Kidney epithelial cell (primary cell): ENCODE data around the gene IL6R. TPM values are rescaled to one million over a fixed set of nuclear protein-coding genes. Genes with fewer than 3 reads are reported as not detected.
"Not testable (repeated sequence)": the region's sequence is repeated elsewhere in the genome, so short reads cannot be mapped to it uniquely, and the experiment has no call there.

Experiments used
- DNase-seq: peaks from one replicate; pipeline ENCODE4 v3.0.0-alpha.2; 2010; ENCODE audit warnings: low read depth
- H3K27me3 ChIP-seq: 2 replicates; pipeline ENCODE4 v1.6.0; 2011; ENCODE audit warnings: low read length; ENCODE audit not compliant: control insufficient read depth, insufficient read depth
- H3K36me3 ChIP-seq: 2 replicates; pipeline ENCODE4 v1.5.1; 2011; ENCODE audit warnings: low read length; ENCODE audit not compliant: control insufficient read depth, insufficient read depth
- H3K4me3 ChIP-seq: 2 replicates; pipeline ENCODE4 v1.5.1; 2011; ENCODE audit warnings: low read depth, mild to moderate bottlenecking, control low read depth, low read length
- total RNA-seq: library from RNA; depleted of rRNA; stranded (reverse); fragments of >200 nt; gene quantifications from 2 replicates; pipeline ENCODE4 v1.2.3, GENCODE V29; 2015
- TF ChIP-seq, protein P1 (sequence below): IDR thresholded peaks from 2 replicates; pipeline ENCODE4 v1.5.1; 2011; ENCODE audit warnings: mild to moderate bottlenecking, moderate library complexity, low read length, control low read depth, inconsistent platforms; ENCODE audit not compliant: insufficient read depth, poor library complexity, severe bottlenecking

Gene IL6R
- total RNA-seq, 1 donor from 2014 or later: 9.6 TPM

GRCh38 chr1:154417338-154417608 lies 12.1 kb downstream of the IL6R start:
- DNase-seq: no peak
- no peak overlapping the region for H3K4me3 ChIP-seq
- no peaks in the 10 kb centered on the region for H3K36me3 ChIP-seq
- no peaks in the 10 kb centered on the region for H3K27me3 ChIP-seq
- TF ChIP-seq, protein P1, sequence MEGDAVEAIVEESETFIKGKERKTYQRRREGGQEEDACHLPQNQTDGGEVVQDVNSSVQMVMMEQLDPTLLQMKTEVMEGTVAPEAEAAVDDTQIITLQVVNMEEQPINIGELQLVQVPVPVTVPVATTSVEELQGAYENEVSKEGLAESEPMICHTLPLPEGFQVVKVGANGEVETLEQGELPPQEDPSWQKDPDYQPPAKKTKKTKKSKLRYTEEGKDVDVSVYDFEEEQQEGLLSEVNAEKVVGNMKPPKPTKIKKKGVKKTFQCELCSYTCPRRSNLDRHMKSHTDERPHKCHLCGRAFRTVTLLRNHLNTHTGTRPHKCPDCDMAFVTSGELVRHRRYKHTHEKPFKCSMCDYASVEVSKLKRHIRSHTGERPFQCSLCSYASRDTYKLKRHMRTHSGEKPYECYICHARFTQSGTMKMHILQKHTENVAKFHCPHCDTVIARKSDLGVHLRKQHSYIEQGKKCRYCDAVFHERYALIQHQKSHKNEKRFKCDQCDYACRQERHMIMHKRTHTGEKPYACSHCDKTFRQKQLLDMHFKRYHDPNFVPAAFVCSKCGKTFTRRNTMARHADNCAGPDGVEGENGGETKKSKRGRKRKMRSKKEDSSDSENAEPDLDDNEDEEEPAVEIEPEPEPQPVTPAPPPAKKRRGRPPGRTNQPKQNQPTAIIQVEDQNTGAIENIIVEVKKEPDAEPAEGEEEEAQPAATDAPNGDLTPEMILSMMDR: no peak

GRCh38 chr1:154418062-154418921 lies 13.1 kb downstream of the IL6R start:
- H3K27me3 ChIP-seq: no peaks in the 10 kb centered on the region
- no peaks in the 10 kb centered on the region for H3K36me3 ChIP-seq
- TF ChIP-seq, protein P1: no peak
- peak; percentile 92 for DNase-seq
- no peak overlapping the region for H3K4me3 ChIP-seq

DNA sequence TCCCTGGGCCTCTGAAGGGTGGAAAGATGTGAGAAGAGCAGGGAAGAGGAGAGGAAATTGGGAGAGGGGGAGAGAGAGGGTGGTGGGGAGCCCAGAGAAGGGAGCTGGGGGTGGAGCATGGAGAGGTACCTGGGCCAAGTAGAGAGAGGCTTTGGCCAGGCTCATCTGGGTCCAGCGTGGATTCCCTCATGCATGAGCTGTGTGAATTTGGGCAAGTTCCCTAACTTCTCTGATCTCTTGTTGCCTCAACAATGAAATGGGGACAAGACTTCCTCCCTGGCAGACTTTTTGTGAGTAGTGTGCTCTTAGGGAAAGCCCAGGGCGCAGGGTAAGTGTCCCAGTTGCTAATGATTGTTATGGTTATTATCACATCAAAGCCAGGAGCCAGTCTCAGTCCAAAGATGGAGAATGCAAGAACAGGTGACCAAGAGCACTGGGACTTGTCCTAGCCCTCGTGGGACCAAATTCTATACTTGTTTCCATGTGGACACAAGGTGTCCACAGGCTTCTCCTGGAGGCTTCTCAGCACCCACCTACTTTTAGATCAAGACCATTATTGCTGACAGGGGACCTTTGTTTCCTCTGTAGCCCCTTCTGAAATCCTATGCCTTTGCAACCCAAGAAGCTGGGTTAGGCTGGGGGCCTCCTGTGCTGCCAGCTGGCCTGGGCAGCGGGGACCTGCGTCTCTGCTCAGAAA lies 13.9 kb downstream of the IL6R start:
- Histone ChIP-seq H3K27me3 (no peaks in the 10 kb centered on the region), H3K36me3 (no peaks in the 10 kb centered on the region), H3K4me3 (no peak overlapping the region)
- TF ChIP-seq, protein P1: no peak
- DNase-seq: no peak

GRCh38 chr1:154419620-154420571 lies 14.8 kb downstream of the IL6R start:
- peak; percentile 84 for DNase-seq
- Histone ChIP-seq H3K4me3 (no peak overlapping the region), H3K36me3 (no peaks in the 10 kb centered on the region), H3K27me3 (no peaks in the 10 kb centered on the region)
- TF ChIP-seq, protein P1: no peak

DNA sequence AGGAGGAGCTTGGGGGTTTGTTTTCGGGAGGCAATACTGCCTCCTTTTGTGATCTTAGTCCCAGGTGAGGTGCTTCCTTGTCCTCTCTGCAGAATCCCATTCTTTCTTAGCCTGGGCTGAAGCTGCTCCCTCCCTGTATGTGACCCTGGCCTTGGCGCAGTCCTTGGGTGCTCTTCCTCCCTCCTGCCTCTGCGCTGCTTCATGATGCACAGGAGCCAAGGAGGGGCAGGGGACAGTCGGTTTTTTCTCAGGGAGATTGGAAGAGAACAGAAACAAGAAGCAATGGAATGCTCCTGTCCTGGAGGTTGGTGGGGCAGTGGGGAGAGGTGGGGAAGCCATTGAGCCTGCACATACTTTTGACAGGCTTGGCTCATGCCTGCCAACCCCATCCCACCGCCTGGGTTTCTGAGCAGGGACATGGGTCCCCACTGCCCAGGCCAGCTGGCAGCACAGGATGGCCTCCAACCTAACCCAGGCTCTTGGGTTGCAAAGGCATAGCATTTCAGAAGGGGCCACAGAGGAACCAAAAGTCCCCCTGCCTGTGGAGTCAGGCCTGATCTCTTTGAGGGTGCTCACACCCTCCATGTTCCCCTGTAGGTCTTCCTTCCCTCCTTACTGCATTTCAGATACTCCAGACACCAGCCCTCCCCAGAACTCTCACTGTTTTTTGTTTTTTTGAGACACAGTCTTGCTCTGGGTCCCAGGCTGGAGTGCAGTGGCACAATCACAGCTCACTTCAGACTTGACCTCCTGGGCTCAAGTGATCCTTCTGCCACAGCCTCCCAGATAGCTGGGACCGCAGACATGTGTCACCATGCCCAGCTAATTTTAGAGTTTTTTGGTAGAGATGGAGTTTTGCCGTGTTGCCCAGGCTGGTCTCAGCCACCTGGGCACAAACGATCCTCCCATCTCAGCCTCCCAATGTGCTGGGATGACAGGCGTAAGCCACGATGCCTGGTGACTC lies 16.1 kb downstream of the IL6R start:
- DNase-seq: no peak
- no peak overlapping the region for H3K4me3 ChIP-seq
- H3K27me3 ChIP-seq: no peaks in the 10 kb centered on the region
- H3K36me3 ChIP-seq: no peaks in the 10 kb centered on the region
- TF ChIP-seq, protein P1: no peak

DNA sequence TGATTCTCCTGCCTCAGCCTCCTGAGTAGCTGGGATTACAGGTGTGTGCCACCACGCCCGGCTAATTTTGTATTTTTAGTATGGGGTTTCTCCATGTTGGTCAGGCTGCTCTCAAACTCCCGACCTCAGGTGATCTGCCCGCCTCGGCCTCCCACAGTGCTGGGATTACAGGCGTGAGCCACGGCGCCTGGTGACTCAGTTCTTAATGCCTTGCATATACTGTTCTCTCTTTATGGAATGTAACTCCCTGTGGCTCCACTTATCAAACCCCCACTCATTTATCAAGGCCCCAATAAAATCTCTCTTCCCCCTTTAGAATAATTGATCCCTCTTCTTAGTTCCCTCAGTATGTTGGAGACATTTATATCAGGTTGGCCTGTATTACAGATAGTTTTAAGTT lies 16.9 kb downstream of the IL6R start:
- not testable (repeated sequence) for DNase-seq, H3K27me3 ChIP-seq

More for the DNA sequence above, 16.9 kb downstream of the IL6R start:
- H3K4me3 ChIP-seq, H3K36me3 ChIP-seq: not testable (repeated sequence)
